T-helper 17 cell (primary cell): ENCODE data around the gene MLLT10. TPM values are rescaled to one million over a fixed set of nuclear protein-coding genes. Genes with fewer than 3 reads are reported as not detected.

Experiments used
- ATAC-seq: fragments of 150-1000 bp; cut with Tn5 transposase; 2 replicates; pipeline ENCODE4 v1.10.0; 2021; ENCODE audit warnings: mild to moderate bottlenecking, moderate library complexity
- DNase-seq, 3 donors: peaks; one replicate each; pipeline versions ENCODE4 v3.0.0 to v3.0.0-alpha.2; 2020 to 2021
- H3K9me3 ChIP-seq: one replicate; pipeline ENCODE4 v1.7.0; 2013; ENCODE audit warnings: low read length, mild to moderate bottlenecking; ENCODE audit not compliant: control insufficient read depth, poor library complexity, severe bottlenecking
- H3K27ac Mint-ChIP-seq: one replicate; pipeline ENCODE4 v1.8.0; 2022; ENCODE audit warnings: mild to moderate bottlenecking, moderate library complexity, mixed read lengths
- H3K27me3 Mint-ChIP-seq: one replicate; pipeline ENCODE4 v1.8.0; 2022; ENCODE audit warnings: mixed read lengths
- H3K36me3 Mint-ChIP-seq: one replicate; pipeline ENCODE4 v1.8.0; 2022; ENCODE audit warnings: low read depth, mixed read lengths
- H3K4me1 Mint-ChIP-seq: one replicate; pipeline ENCODE4 v1.8.0; 2022; ENCODE audit warnings: mild to moderate bottlenecking, mixed read lengths
- H3K4me3 Mint-ChIP-seq: one replicate; pipeline ENCODE4 v1.8.0; 2022; ENCODE audit warnings: mild to moderate bottlenecking, moderate library complexity, mixed read lengths
- total RNA-seq, 4 donors: library from RNA in 2 of 4; stranded (reverse) in 2 of 4; gene quantifications; one replicate each; pipeline ENCODE4 v1.2.3 and lab custom pipeline; 2022 to 2026

The MLLT10 gene
- total RNA-seq, 2 donors from 2014 or later, result 68.6 to 72.0 TPM

- Mint-ChIP-seq H3K27me3 (no peaks in the 10 kb centered on the region), H3K4me3 (no peak overlapping the region), H3K27ac (no peak overlapping the region), H3K4me1 (peaks cover 26% of the 10 kb centered on the region), H3K36me3 (peaks cover 9% of the 10 kb centered on the region)
- no peak for DNase-seq
- peak; percentile 64 for ATAC-seq
- no peaks in the 10 kb centered on the region for H3K9me3 ChIP-seq
Measured at GRCh38 chr10:21732067-21732772, 198.2 kb downstream of the MLLT10 start.

GRCh38 chr10:21733710-21734109 lies 199.7 kb downstream of the MLLT10 start:
- H3K27ac Mint-ChIP-seq, result no peak overlapping the region
- peaks cover 14% of the 10 kb centered on the region for H3K36me3 Mint-ChIP-seq
- no peaks in the 10 kb centered on the region for H3K9me3 ChIP-seq
- peaks cover 23% of the 10 kb centered on the region for H3K4me1 Mint-ChIP-seq
- H3K4me3 Mint-ChIP-seq, result no peak overlapping the region
- no peak for ATAC-seq
- DNase-seq, result no peak
- H3K27me3 Mint-ChIP-seq, result no peaks in the 10 kb centered on the region

- H3K9me3 ChIP-seq, result no peaks in the 10 kb centered on the region
- ATAC-seq (no peak), DNase-seq (no peak)
- H3K4me1 Mint-ChIP-seq, result peaks cover 43% of the 10 kb centered on the region
- H3K4me3 Mint-ChIP-seq, result peak overlapping the region; percentile 43
- no peaks in the 10 kb centered on the region for H3K27me3 Mint-ChIP-seq
- peak overlapping the region; percentile 94 for H3K27ac Mint-ChIP-seq
- H3K36me3 Mint-ChIP-seq, result peaks cover 19% of the 10 kb centered on the region
Measured at GRCh38 chr10:21737106-21737505, 203.1 kb downstream of the MLLT10 start.

GRCh38 chr10:21740989-21741388 lies 207.0 kb downstream of the MLLT10 start:
- Mint-ChIP-seq H3K36me3 (peaks cover 17% of the 10 kb centered on the region), H3K27me3 (no peaks in the 10 kb centered on the region), H3K4me3 (peak overlapping the region; percentile 62), H3K27ac (peak overlapping the region; percentile 94), H3K4me1 (peaks cover 41% of the 10 kb centered on the region)
- ATAC-seq (peak; percentile 96), DNase-seq (peak in 1 of 3 donors; percentile 18)
- no peaks in the 10 kb centered on the region for H3K9me3 ChIP-seq

GRCh38 chr10:21742740-21743412 lies 208.8 kb downstream of the MLLT10 start:
- H3K4me1 Mint-ChIP-seq, result peaks cover 29% of the 10 kb centered on the region
- H3K27me3 Mint-ChIP-seq, result no peaks in the 10 kb centered on the region
- DNase-seq (no peak), ATAC-seq (no peak)
- no peaks in the 10 kb centered on the region for H3K9me3 ChIP-seq
- H3K36me3 Mint-ChIP-seq, result peaks cover 13% of the 10 kb centered on the region
- H3K27ac Mint-ChIP-seq, result peak overlapping the region; percentile 94
- no peak overlapping the region for H3K4me3 Mint-ChIP-seq

- DNase-seq (no peak), ATAC-seq (no peak)
- H3K4me1 Mint-ChIP-seq, result peaks cover 25% of the 10 kb centered on the region
- peak overlapping the region; percentile 74 for H3K27ac Mint-ChIP-seq
- H3K4me3 Mint-ChIP-seq, result no peak overlapping the region
- H3K27me3 Mint-ChIP-seq, result no peaks in the 10 kb centered on the region
- H3K36me3 Mint-ChIP-seq, result peaks cover 4% of the 10 kb centered on the region
- H3K9me3 ChIP-seq, result no peaks in the 10 kb centered on the region
Measured at GRCh38 chr10:21744223-21744622, 210.2 kb downstream of the MLLT10 start.

GRCh38 chr10:21746118-21746517 lies 212.1 kb downstream of the MLLT10 start:
- Mint-ChIP-seq H3K27me3 (no peaks in the 10 kb centered on the region), H3K27ac (peak overlapping the region; percentile 74), H3K4me3 (peak overlapping the region; percentile 56), H3K4me1 (peaks cover 15% of the 10 kb centered on the region), H3K36me3 (peaks cover 2% of the 10 kb centered on the region)
- DNase-seq (no peak), ATAC-seq (peak; percentile 80)
- H3K9me3 ChIP-seq, result no peaks in the 10 kb centered on the region

GRCh38 chr10:21747809-21748208 lies 213.8 kb downstream of the MLLT10 start:
- Mint-ChIP-seq H3K36me3 (peaks cover 2% of the 10 kb centered on the region), H3K27ac (peak overlapping the region; percentile 74), H3K4me3 (no peak overlapping the region), H3K4me1 (peaks cover 17% of the 10 kb centered on the region), H3K27me3 (no peaks in the 10 kb centered on the region)
- ATAC-seq, result no peak
- no peaks in the 10 kb centered on the region for H3K9me3 ChIP-seq
- no peak for DNase-seq

- H3K4me1 Mint-ChIP-seq, result peaks cover 17% of the 10 kb centered on the region
- H3K4me3 Mint-ChIP-seq, result no peak overlapping the region
- no peaks in the 10 kb centered on the region for H3K9me3 ChIP-seq
- no peak overlapping the region for H3K27ac Mint-ChIP-seq
- H3K36me3 Mint-ChIP-seq, result peaks cover 2% of the 10 kb centered on the region
- no peak for DNase-seq
- no peak for ATAC-seq
- H3K27me3 Mint-ChIP-seq, result no peaks in the 10 kb centered on the region
Measured at GRCh38 chr10:21749788-21750187, 215.8 kb downstream of the MLLT10 start.

GRCh38 chr10:21750424-21750823 lies 216.4 kb downstream of the MLLT10 start:
- ATAC-seq, result no peak
- no peak overlapping the region for H3K4me3 Mint-ChIP-seq
- peaks cover 17% of the 10 kb centered on the region for H3K4me1 Mint-ChIP-seq
- peaks cover 2% of the 10 kb centered on the region for H3K36me3 Mint-ChIP-seq
- no peak overlapping the region for H3K27ac Mint-ChIP-seq
- DNase-seq, result no peak
- no peaks in the 10 kb centered on the region for H3K9me3 ChIP-seq
- no peaks in the 10 kb centered on the region for H3K27me3 Mint-ChIP-seq

GRCh38 chr10:21751341-21752310 lies 217.6 kb downstream of the MLLT10 start:
- H3K4me3 Mint-ChIP-seq, result no peak overlapping the region
- DNase-seq, result no peak
- H3K36me3 Mint-ChIP-seq, result no peaks in the 10 kb centered on the region
- no peaks in the 10 kb centered on the region for H3K9me3 ChIP-seq
- peaks cover 11% of the 10 kb centered on the region for H3K4me1 Mint-ChIP-seq
- no peak overlapping the region for H3K27ac Mint-ChIP-seq
- no peaks in the 10 kb centered on the region for H3K27me3 Mint-ChIP-seq
- no peak for ATAC-seq

GRCh38 chr10:21753497-21754270 lies 219.7 kb downstream of the MLLT10 start:
- no peak overlapping the region for H3K4me3 Mint-ChIP-seq
- DNase-seq (no peak), ATAC-seq (no peak)
- H3K36me3 Mint-ChIP-seq, result no peaks in the 10 kb centered on the region
- H3K27me3 Mint-ChIP-seq, result no peaks in the 10 kb centered on the region
- no peaks in the 10 kb centered on the region for H3K9me3 ChIP-seq
- H3K27ac Mint-ChIP-seq, result no peak overlapping the region
- peaks cover 7% of the 10 kb centered on the region for H3K4me1 Mint-ChIP-seq
